ENCODE results near the gene WDFY4. TPM values are rescaled to one million over a fixed set of nuclear protein-coding genes. Genes with fewer than 3 reads are reported as not detected.

The WDFY4 gene
- total and polyA plus RNA-seq, 4 experiments from 2014 or later, result 0.29 to 1.00 (median 0.81) TPM; not detected in 1

DNA sequence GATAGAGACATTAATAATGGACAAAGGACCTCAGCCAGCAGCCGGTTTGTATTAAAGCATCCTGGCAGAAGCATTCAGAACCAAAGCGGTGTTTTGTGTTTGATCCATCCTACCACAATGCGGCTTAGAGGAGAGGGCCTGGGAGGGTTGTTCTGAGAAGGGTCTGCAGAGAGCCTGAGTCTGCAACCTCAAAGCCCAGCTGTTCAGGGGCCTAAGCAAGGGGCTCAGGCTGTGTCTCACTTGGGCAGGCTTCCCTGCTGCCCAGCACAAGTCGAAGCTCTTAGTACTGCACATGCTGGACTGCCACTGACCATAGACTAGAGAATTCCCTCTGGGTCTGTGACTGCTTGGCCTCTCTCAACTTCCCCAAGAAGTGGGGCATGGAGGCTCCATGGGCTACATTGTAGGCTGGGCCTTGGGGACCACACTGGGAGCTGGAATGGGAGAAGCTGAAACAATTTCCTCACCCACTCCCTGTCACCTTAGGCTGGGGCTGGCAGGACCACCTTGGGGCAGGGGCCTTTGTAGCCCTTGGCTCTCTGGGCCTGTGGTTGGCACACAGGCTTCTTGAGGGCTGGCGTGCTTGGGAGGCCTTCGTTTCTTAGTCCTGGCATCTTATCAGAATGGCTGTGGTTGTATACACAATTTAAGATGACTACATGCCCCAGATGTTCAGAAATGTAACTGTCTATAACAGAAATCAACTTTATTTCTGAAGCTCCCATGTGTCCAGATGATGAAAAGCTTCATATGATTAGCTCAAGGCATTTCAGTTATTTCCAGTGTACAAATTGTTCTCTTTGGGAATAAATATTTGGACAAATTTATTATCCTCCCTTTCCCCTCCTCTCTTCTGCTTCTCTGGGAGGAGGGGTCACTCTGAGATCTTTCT, 210.5 kb downstream of the WDFY4 start:
- H3K4me3 ChIP-seq (ENCODE audit: low read length in 2 of 2), result no peak overlapping the region
- ChIA-PET CTCF (ENCODE audit: partially characterized antibody) (interaction anchor here (1.0 kb wide), 1 partner anchor 238 kb away, joined by 3 read pairs; no protein-coding TSS in a partner anchor), POLR2A (ENCODE audit: partially characterized antibody) (no interaction called here)
- Mint-ChIP-seq H3K27ac (no peak overlapping the region), H3K4me3 (no peak overlapping the region), H3K36me3 (no peaks in the 10 kb centered on the region), H3K9me3 (no peaks in the 10 kb centered on the region), H3K4me1 (peaks cover 0 to 3% (median 0%) of the 10 kb centered on the region in 4 donors), H3K27me3 (no peaks in the 10 kb centered on the region)
- intact Hi-C loops (cut with micrococcal nuclease), result no loop called here
- no peaks in the 10 kb centered on the region for H3K4me1 ChIP-seq (ENCODE audit: insufficient read depth, low read length)
- no peaks in the 10 kb centered on the region for H3K9me3 ChIP-seq (ENCODE audit: control insufficient read depth in 1 of 2, low read length in 2 of 2)
- no peaks in the 10 kb centered on the region for H3K36me3 ChIP-seq (ENCODE audit: insufficient read depth, low read length)
- DNase-seq, result no peak
- no peaks in the 10 kb centered on the region for H3K27me3 ChIP-seq (ENCODE audit: insufficient read depth, low read length)
- H3K27ac ChIP-seq (ENCODE audit: low read depth, low read length), result no peak overlapping the region

- H3K36me3 Mint-ChIP-seq, result no peaks in the 10 kb centered on the region
- Histone ChIP-seq H3K27me3 (ENCODE audit: insufficient read depth, low read length) (no peaks in the 10 kb centered on the region), H3K4me1 (ENCODE audit: insufficient read depth, low read length) (no peaks in the 10 kb centered on the region), H3K4me3 (ENCODE audit: low read length in 2 of 2) (no peak overlapping the region), H3K9me3 (ENCODE audit: control insufficient read depth in 1 of 2, low read length in 2 of 2) (no peaks in the 10 kb centered on the region), H3K27ac (ENCODE audit: low read depth, low read length) (no peak overlapping the region), H3K36me3 (ENCODE audit: insufficient read depth, low read length) (no peaks in the 10 kb centered on the region)
- H3K27me3 Mint-ChIP-seq, result no peaks in the 10 kb centered on the region
- H3K27ac Mint-ChIP-seq, result no peak overlapping the region
- intact Hi-C loops (cut with micrococcal nuclease), result no loop called here
- ChIA-PET CTCF (ENCODE audit: partially characterized antibody) (interaction anchor here (1.0 kb wide), 1 partner anchor 239 kb away, joined by 3 read pairs; no protein-coding TSS in a partner anchor), POLR2A (ENCODE audit: partially characterized antibody) (no interaction called here)
- H3K9me3 Mint-ChIP-seq, result no peaks in the 10 kb centered on the region
- H3K4me3 Mint-ChIP-seq, result no peak overlapping the region
- H3K4me1 Mint-ChIP-seq, result peaks cover 0 to 3% (median 0%) of the 10 kb centered on the region in 4 donors
- no peak for DNase-seq
These were observed 211.1 kb downstream of the WDFY4 start for GRCh38 chr10:48895803-48896195.

GRCh38 chr10:48896756-48897440, 212.2 kb downstream of the WDFY4 start:
- H3K27me3 ChIP-seq (ENCODE audit: insufficient read depth, low read length), result no peaks in the 10 kb centered on the region
- no peak overlapping the region for H3K4me3 Mint-ChIP-seq
- no peaks in the 10 kb centered on the region for H3K36me3 ChIP-seq (ENCODE audit: insufficient read depth, low read length)
- no peak overlapping the region for H3K4me3 ChIP-seq (ENCODE audit: low read length in 2 of 2)
- H3K27ac ChIP-seq (ENCODE audit: low read depth, low read length), result no peak overlapping the region
- H3K27ac Mint-ChIP-seq, result no peak overlapping the region
- H3K9me3 Mint-ChIP-seq, result peaks cover 0 to under 1% (median 0%) of the 10 kb centered on the region in 8 donors
- DNase-seq, result no peak
- no peaks in the 10 kb centered on the region for H3K36me3 Mint-ChIP-seq
- peaks cover 0 to 3% (median 0%) of the 10 kb centered on the region in 4 donors for H3K4me1 Mint-ChIP-seq
- intact Hi-C loops (cut with micrococcal nuclease), result no loop called here
- ChIA-PET CTCF (ENCODE audit: partially characterized antibody) (no interaction called here), POLR2A (ENCODE audit: partially characterized antibody) (no interaction called here)
- no peaks in the 10 kb centered on the region for H3K9me3 ChIP-seq (ENCODE audit: control insufficient read depth in 1 of 2, low read length in 2 of 2)
- H3K27me3 Mint-ChIP-seq, result no peaks in the 10 kb centered on the region
- H3K4me1 ChIP-seq (ENCODE audit: insufficient read depth, low read length), result no peaks in the 10 kb centered on the region

- no peaks in the 10 kb centered on the region for H3K9me3 ChIP-seq (ENCODE audit: control insufficient read depth in 1 of 2, low read length in 2 of 2)
- no peaks in the 10 kb centered on the region for H3K27me3 ChIP-seq (ENCODE audit: insufficient read depth, low read length)
- peaks cover 0 to 1% (median 0%) of the 10 kb centered on the region in 8 donors for H3K9me3 Mint-ChIP-seq
- H3K4me3 Mint-ChIP-seq, result no peak overlapping the region
- no peaks in the 10 kb centered on the region for H3K4me1 ChIP-seq (ENCODE audit: insufficient read depth, low read length)
- ChIA-PET POLR2A (ENCODE audit: partially characterized antibody) (no interaction called here), CTCF (ENCODE audit: partially characterized antibody) (no interaction called here)
- H3K36me3 Mint-ChIP-seq, result no peaks in the 10 kb centered on the region
- intact Hi-C loops (cut with micrococcal nuclease), result no loop called here
- no peak overlapping the region for H3K27ac Mint-ChIP-seq
- no peak overlapping the region for H3K27ac ChIP-seq (ENCODE audit: low read depth, low read length)
- H3K27me3 Mint-ChIP-seq, result no peaks in the 10 kb centered on the region
- H3K36me3 ChIP-seq (ENCODE audit: insufficient read depth, low read length), result no peaks in the 10 kb centered on the region
- H3K4me1 Mint-ChIP-seq, result no peaks in the 10 kb centered on the region
- DNase-seq, result no peak
- H3K4me3 ChIP-seq (ENCODE audit: low read length in 2 of 2), result no peak overlapping the region
These were observed 212.7 kb downstream of the WDFY4 start for GRCh38 chr10:48897441-48897790.

GRCh38 chr10:48898426-48898825, 213.8 kb downstream of the WDFY4 start:
- H3K36me3 ChIP-seq (ENCODE audit: insufficient read depth, low read length), result no peaks in the 10 kb centered on the region
- H3K27me3 Mint-ChIP-seq, result peaks cover 0 to 4% of the 10 kb centered on the region in 2 donors

DNA sequence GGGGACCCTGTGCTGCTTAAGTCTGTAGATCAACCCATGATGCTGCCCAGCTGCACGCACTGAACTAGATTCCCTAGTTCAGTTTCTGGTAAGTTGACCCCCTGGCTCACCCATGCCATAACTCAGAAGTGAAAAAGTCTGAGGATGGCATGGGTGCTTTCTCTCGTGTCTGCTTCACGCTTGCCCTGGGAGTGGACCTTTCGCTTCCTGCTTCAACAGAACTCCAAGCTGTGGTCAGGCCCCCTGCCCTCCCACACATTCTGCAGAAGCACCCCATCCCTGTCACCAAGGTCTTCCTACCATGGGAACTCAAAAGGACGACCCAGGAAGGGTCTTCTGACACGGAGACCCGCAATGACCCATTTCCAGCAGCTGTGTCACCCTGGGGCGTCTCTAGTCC, 215.1 kb downstream of the WDFY4 start:
- Mint-ChIP-seq H3K27me3 (peaks cover 3 to 4% of the 10 kb centered on the region in 2 donors), H3K36me3 (no peaks in the 10 kb centered on the region), H3K4me3 (no peak overlapping the region), H3K4me1 (no peaks in the 10 kb centered on the region), H3K9me3 (peaks cover 0 to 3% (median 0%) of the 10 kb centered on the region in 8 donors), H3K27ac (no peak overlapping the region)
- Histone ChIP-seq H3K4me1 (ENCODE audit: insufficient read depth, low read length) (no peaks in the 10 kb centered on the region), H3K27me3 (ENCODE audit: insufficient read depth, low read length) (no peaks in the 10 kb centered on the region), H3K27ac (ENCODE audit: low read depth, low read length) (no peak overlapping the region), H3K9me3 (ENCODE audit: control insufficient read depth in 1 of 2, low read length in 2 of 2) (no peaks in the 10 kb centered on the region), H3K36me3 (ENCODE audit: insufficient read depth, low read length) (no peaks in the 10 kb centered on the region), H3K4me3 (ENCODE audit: low read length in 2 of 2) (no peak overlapping the region)
- DNase-seq, result no peak
- ChIA-PET CTCF (ENCODE audit: partially characterized antibody) (no interaction called here), POLR2A (ENCODE audit: partially characterized antibody) (no interaction called here)
- intact Hi-C loops (cut with micrococcal nuclease), result no loop called here

More at GRCh38 chr10:48898426-48898825, 213.8 kb downstream of the WDFY4 start:
- Mint-ChIP-seq H3K27ac (no peak overlapping the region), H3K4me3 (no peak overlapping the region), H3K4me1 (no peaks in the 10 kb centered on the region), H3K36me3 (no peaks in the 10 kb centered on the region), H3K9me3 (peaks cover 0 to 1% (median 0%) of the 10 kb centered on the region in 8 donors)
- intact Hi-C loops (cut with micrococcal nuclease), result no loop called here
- POLR2A ChIA-PET (ENCODE audit: partially characterized antibody), result no interaction called here
- no peak for DNase-seq
- no peaks in the 10 kb centered on the region for H3K4me1 ChIP-seq (ENCODE audit: insufficient read depth, low read length)
- no peak overlapping the region for H3K4me3 ChIP-seq (ENCODE audit: low read length in 2 of 2)
- no peak overlapping the region for H3K27ac ChIP-seq (ENCODE audit: low read depth, low read length)
- no peaks in the 10 kb centered on the region for H3K9me3 ChIP-seq (ENCODE audit: control insufficient read depth in 1 of 2, low read length in 2 of 2)
- CTCF ChIA-PET (ENCODE audit: partially characterized antibody), result no interaction called here
- no peaks in the 10 kb centered on the region for H3K27me3 ChIP-seq (ENCODE audit: insufficient read depth, low read length)

DNA sequence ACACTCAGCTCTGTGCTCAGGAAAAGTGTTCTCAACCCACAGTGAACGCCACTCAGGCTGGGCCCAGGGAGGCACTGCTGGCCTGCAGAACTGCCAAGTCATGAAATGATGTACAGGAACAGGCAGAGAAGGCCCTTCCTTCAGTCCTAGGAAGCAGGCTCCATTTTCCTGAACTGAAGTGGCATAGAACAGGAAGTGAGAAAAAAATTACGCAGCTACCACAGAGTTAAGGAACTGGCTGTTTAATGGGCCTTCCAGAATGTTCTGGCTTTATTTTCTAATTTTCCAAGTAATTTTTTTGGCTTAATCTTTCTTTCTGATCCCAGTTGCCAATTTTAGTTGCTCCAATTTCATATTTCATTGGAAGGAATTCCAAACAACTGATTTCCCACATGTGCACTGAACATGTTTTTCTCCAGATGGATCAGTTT, 215.7 kb downstream of the WDFY4 start:
- H3K27me3 ChIP-seq (ENCODE audit: insufficient read depth, low read length), result no peaks in the 10 kb centered on the region
- Mint-ChIP-seq H3K36me3 (no peaks in the 10 kb centered on the region), H3K4me1 (no peaks in the 10 kb centered on the region), H3K9me3 (peaks cover 0 to 3% (median 0%) of the 10 kb centered on the region in 8 donors), H3K27me3 (peaks cover 4 to 5% of the 10 kb centered on the region in 2 donors), H3K27ac (no peak overlapping the region), H3K4me3 (no peak overlapping the region)
- intact Hi-C loops (cut with micrococcal nuclease), result no loop called here
- no peaks in the 10 kb centered on the region for H3K4me1 ChIP-seq (ENCODE audit: insufficient read depth, low read length)
- CTCF ChIA-PET (ENCODE audit: partially characterized antibody), result no interaction called here
- no peak for DNase-seq
- no peak overlapping the region for H3K4me3 ChIP-seq (ENCODE audit: low read length in 2 of 2)
- POLR2A ChIA-PET (ENCODE audit: partially characterized antibody), result no interaction called here
- H3K36me3 ChIP-seq (ENCODE audit: insufficient read depth, low read length), result no peaks in the 10 kb centered on the region
- no peak overlapping the region for H3K27ac ChIP-seq (ENCODE audit: low read depth, low read length)
- H3K9me3 ChIP-seq (ENCODE audit: control insufficient read depth in 1 of 2, low read length in 2 of 2), result no peaks in the 10 kb centered on the region

All from CD4-positive, alpha-beta memory T cell (primary cell).